CD4-positive, alpha-beta T cell (primary cell): ENCODE results near the gene ZCCHC10. TPM values are rescaled to one million over a fixed set of nuclear protein-coding genes. Genes with fewer than 3 reads are reported as not detected.
A peak's percentile ranks its signal among the peaks of the same experiment; 100 is the strongest.
"Not testable (repeated sequence)": the region's sequence is repeated elsewhere in the genome, so short reads cannot be mapped to it uniquely, and the experiment has no call there.

Source experiments
- ATAC-seq: fragments of 200-7000 bp; cut with Tn5 transposase; one replicate; pipeline ENCODE4 v1.10.0; 2022; ENCODE audit warnings: mild to moderate bottlenecking; ENCODE audit not compliant: poor library complexity
- CTCF ChIA-PET: fragments of 350-600 bp; sonication (Branson Sonifier 250); formaldehyde crosslinking; loops from one replicate; lab custom pipeline; 2021; ENCODE audit warnings: antibody characterized with exemption, inconsistent platforms; lab: Charles Lee
- POLR2A ChIA-PET: fragments of 350-600 bp; sonication (Branson Sonifier 250); formaldehyde crosslinking; loops from one replicate; lab custom pipeline; 2021; ENCODE audit warnings: antibody characterized with exemption, inconsistent platforms; lab: Charles Lee
- DNase-seq, 14 experiments: peaks; one replicate each; pipeline ENCODE4 v3.0.0-alpha.2; 2013 to 2020; ENCODE audit warnings: mixed read lengths in 2 of 14
- H3K27ac ChIP-seq, 2 donors: one replicate each; pipeline versions ENCODE4 v1.5.1 to v1.7.0; 2013; ENCODE audit warnings: low read length in 2 of 2, low read depth in 1 of 2, mild to moderate bottlenecking in 1 of 2
- H3K27me3 ChIP-seq, 2 experiments: 1 replicate in 1 of 2; 2 replicates in 1 of 2; pipeline versions ENCODE4 v1.6.1 to v1.7.0; 2013; ENCODE audit warnings: low read length in 2 of 2, control low read depth in 1 of 2, mild to moderate bottlenecking in 1 of 2, moderate library complexity in 1 of 2; ENCODE audit not compliant: insufficient read depth in 2 of 2, control insufficient read depth in 1 of 2
- H3K36me3 ChIP-seq: one replicate; pipeline ENCODE4 v1.6.1; 2013; ENCODE audit warnings: low read length, control low read depth; ENCODE audit not compliant: insufficient read depth
- H3K4me1 ChIP-seq: one replicate; pipeline ENCODE4 v1.6.1; 2013; ENCODE audit warnings: low read length, control low read depth; ENCODE audit not compliant: insufficient read depth
- H3K4me3 ChIP-seq: one replicate; pipeline ENCODE4 v1.5.1; 2013; ENCODE audit warnings: mild to moderate bottlenecking, low read length, moderate library complexity
- H3K9me3 ChIP-seq, 2 experiments: 1 replicate in 1 of 2; 2 replicates in 1 of 2; pipeline versions ENCODE4 v1.6.1 to v1.7.0; 2013; ENCODE audit warnings: low read length in 2 of 2, mild to moderate bottlenecking in 2 of 2, control low read depth in 1 of 2, moderate library complexity in 1 of 2; ENCODE audit not compliant: control insufficient read depth in 1 of 2, insufficient read depth in 1 of 2
- H3K27ac Mint-ChIP-seq: one replicate; pipeline ENCODE4 v1.8.0; 2020; ENCODE audit warnings: mixed read lengths
- H3K27me3 Mint-ChIP-seq: one replicate; pipeline ENCODE4 v1.8.0; 2021; ENCODE audit warnings: mixed read lengths
- H3K36me3 Mint-ChIP-seq: one replicate; pipeline ENCODE4 v1.8.0; 2021; ENCODE audit warnings: low read depth, mixed read lengths
- H3K4me1 Mint-ChIP-seq: one replicate; pipeline ENCODE4 v1.8.0; 2021; ENCODE audit warnings: low read depth, mixed read lengths
- H3K4me3 Mint-ChIP-seq: one replicate; pipeline ENCODE4 v1.8.0; 2020; ENCODE audit warnings: mild to moderate bottlenecking, mixed read lengths
- H3K9me3 Mint-ChIP-seq: one replicate; pipeline ENCODE4 v1.8.0; 2020; ENCODE audit warnings: mixed read lengths
- CTCF ChIP-seq: fragments of 200-600 bp; IDR thresholded peaks from one replicate; pipeline ENCODE4 v1.8.0; 2022; ENCODE audit warnings: antibody characterized with exemption, mild to moderate bottlenecking
- intact Hi-C, 2 experiments: fragments of 100-400 bp; cut with DNase I in 1 of 2; cut with micrococcal nuclease in 1 of 2; formaldehyde crosslinking; loops; one replicate each; pipeline versions ENCODE4 v1.15.1 to v1.9.0; 2023 to 2025; cut with DNase I, micrococcal nuclease
- total RNA-seq, 174 experiments: library from RNA in 2 of 174; stranded (reverse) in 2 of 174; gene quantifications; one replicate each; pipeline ENCODE4 v1.2.3 and lab custom pipeline; 2021 to 2026

Gene ZCCHC10
- total RNA-seq, 2 experiments from 2014 or later: 17.7 to 20.1 TPM

- ATAC-seq (no peak), DNase-seq (no peak)
- H3K4me1 Mint-ChIP-seq: peaks cover 21% of the 10 kb centered on the region
- H3K4me1 ChIP-seq: peaks cover 14% of the 10 kb centered on the region
- peak overlapping the region; percentile 97 for H3K4me3 Mint-ChIP-seq
- no peaks in the 10 kb centered on the region for H3K27me3 ChIP-seq
- ChIA-PET POLR2A (interaction anchor here (0.6 to 3.5 kb wide), 2 partner anchors 8 to 25 kb away, joined by 4 to 33 read pairs; partner anchors contain the start of gene HSPA4), CTCF (interaction anchor here (1.4 to 2.1 kb wide), 2 partner anchors 25 kb away, joined by 3 to 6 read pairs; partner anchors contain the start of gene HSPA4)
- H3K27ac Mint-ChIP-seq: peak overlapping the region; percentile 92
- H3K9me3 Mint-ChIP-seq: no peaks in the 10 kb centered on the region
- H3K27me3 Mint-ChIP-seq: no peaks in the 10 kb centered on the region
- no peaks in the 10 kb centered on the region for H3K9me3 ChIP-seq
- peaks cover 27% of the 10 kb centered on the region for H3K36me3 Mint-ChIP-seq
- H3K36me3 ChIP-seq: peaks cover 4% of the 10 kb centered on the region
- intact Hi-C loops: loop anchor here (1.0 to 5.0 kb wide), 3 partner anchors 25 to 159 kb away; partner anchors contain the start of genes GDF9 (in 1 of the 2) and UQCRQ (in 1 of the 2)
- H3K27ac ChIP-seq: no peak overlapping the region
- H3K4me3 ChIP-seq: peak overlapping the region; percentile 90
- TF ChIP-seq CTCF: no peak
These were observed 360 bp upstream of the ZCCHC10 start for GRCh38 chr5:133026664-133027153.

GRCh38 chr5:133019471-133019870 lies 6.9 kb downstream of the ZCCHC10 start:
- H3K9me3 Mint-ChIP-seq, ATAC-seq, H3K27me3 ChIP-seq, H3K27ac ChIP-seq, H3K27me3 Mint-ChIP-seq, H3K4me1 Mint-ChIP-seq, POLR2A ChIA-PET, intact Hi-C loops, H3K4me3 ChIP-seq, H3K27ac Mint-ChIP-seq, CTCF ChIA-PET, H3K4me1 ChIP-seq, DNase-seq, H3K9me3 ChIP-seq, H3K4me3 Mint-ChIP-seq: not testable (repeated sequence)
- peaks cover 36% of the 10 kb centered on the region for H3K36me3 ChIP-seq
- H3K36me3 Mint-ChIP-seq: peaks cover 59% of the 10 kb centered on the region

- H3K27ac ChIP-seq: no peak overlapping the region
- Mint-ChIP-seq H3K27ac (no peak overlapping the region), H3K4me3 (no peak overlapping the region), H3K27me3 (no peaks in the 10 kb centered on the region), H3K36me3 (peaks cover 56% of the 10 kb centered on the region), H3K9me3 (no peaks in the 10 kb centered on the region), H3K4me1 (no peaks in the 10 kb centered on the region)
- no peak overlapping the region for H3K4me3 ChIP-seq
- TF ChIP-seq CTCF: no peak
- ChIA-PET CTCF (no interaction called here), POLR2A (interaction anchor here (0.8 to 1.5 kb wide), 2 partner anchors 11 to 34 kb away, joined by 4 to 5 read pairs; partner anchors contain the start of gene HSPA4)
- H3K9me3 ChIP-seq: no peaks in the 10 kb centered on the region
- intact Hi-C loops: no loop called here
- H3K36me3 ChIP-seq: peaks cover 36% of the 10 kb centered on the region
- ATAC-seq (no peak), DNase-seq (no peak)
- H3K4me1 ChIP-seq: no peaks in the 10 kb centered on the region
- no peaks in the 10 kb centered on the region for H3K27me3 ChIP-seq
These were observed 8.4 kb downstream of the ZCCHC10 start for GRCh38 chr5:133017964-133018363.

GRCh38 chr5:133015466-133015865 lies 10.9 kb downstream of the ZCCHC10 start:
- no peak for TF ChIP-seq CTCF
- H3K27ac ChIP-seq: no peak overlapping the region
- H3K4me3 ChIP-seq: no peak overlapping the region
- H3K36me3 ChIP-seq: peaks cover 33% of the 10 kb centered on the region
- no peaks in the 10 kb centered on the region for H3K9me3 Mint-ChIP-seq
- H3K9me3 ChIP-seq: no peaks in the 10 kb centered on the region
- H3K36me3 Mint-ChIP-seq: peaks cover 43% of the 10 kb centered on the region
- H3K27me3 ChIP-seq: no peaks in the 10 kb centered on the region
- H3K27me3 Mint-ChIP-seq: no peaks in the 10 kb centered on the region
- POLR2A ChIA-PET: interaction anchor here (0.7 kb wide), 1 partner anchor 68 kb away, joined by 3 read pairs; no protein-coding TSS in a partner anchor
- DNase-seq (no peak), ATAC-seq (no peak)
- no peaks in the 10 kb centered on the region for H3K4me1 Mint-ChIP-seq
- CTCF ChIA-PET: no interaction called here
- no peak overlapping the region for H3K27ac Mint-ChIP-seq
- intact Hi-C loops: no loop called here
- H3K4me3 Mint-ChIP-seq: no peak overlapping the region
- no peaks in the 10 kb centered on the region for H3K4me1 ChIP-seq

- intact Hi-C loops, H3K4me3 Mint-ChIP-seq, H3K27me3 ChIP-seq, H3K9me3 Mint-ChIP-seq, CTCF ChIA-PET, H3K27ac Mint-ChIP-seq, H3K9me3 ChIP-seq, H3K4me1 ChIP-seq, H3K4me1 Mint-ChIP-seq, ATAC-seq, H3K27me3 Mint-ChIP-seq, H3K4me3 ChIP-seq, H3K27ac ChIP-seq, DNase-seq: not testable (repeated sequence)
- H3K36me3 Mint-ChIP-seq: peaks cover 35% of the 10 kb centered on the region
- peaks cover 33% of the 10 kb centered on the region for H3K36me3 ChIP-seq
- POLR2A ChIA-PET: interaction anchor here (1.1 kb wide), 1 partner anchor 16 kb away, joined by 3 read pairs; no protein-coding TSS in a partner anchor
These were observed 17.9 kb downstream of the ZCCHC10 start for GRCh38 chr5:133008455-133008854.
